WERI-Rb-1 (cell line): ENCODE measurements around the gene KRTAP10-5.
"Not testable (repeated sequence)": the region's sequence is repeated elsewhere in the genome, so short reads cannot be mapped to it uniquely, and the experiment has no call there.

ENCODE experiments used
- DNase-seq: peaks from one replicate; pipeline ENCODE4 v3.0.0-alpha.2; 2020
- H3K27ac ChIP-seq: fragments of 250-450 bp; sonication (Bioruptor Pico); 2 replicates; pipeline ENCODE4 v1.5.1; 2020; ENCODE audit warnings: mild to moderate bottlenecking, moderate library complexity
- H3K27me3 ChIP-seq: fragments of 250-450 bp; sonication (Bioruptor Pico); 2 replicates; pipeline ENCODE4 v1.5.1; 2021; ENCODE audit warnings: mild to moderate bottlenecking, low read depth, moderate library complexity; ENCODE audit not compliant: insufficient read depth, severe bottlenecking
- H3K36me3 ChIP-seq: fragments of 250-450 bp; sonication (Bioruptor Pico); 2 replicates; pipeline ENCODE4 v1.5.1; 2020; ENCODE audit warnings: mild to moderate bottlenecking, moderate library complexity
- H3K4me3 ChIP-seq: 2 replicates; pipeline ENCODE4 v1.5.1; 2011; ENCODE audit warnings: low read depth, mild to moderate bottlenecking, control low read depth, low read length
- H3K9me3 ChIP-seq: fragments of 250-450 bp; sonication (Bioruptor Pico); 2 replicates; pipeline ENCODE4 v1.5.1; 2021; ENCODE audit warnings: mild to moderate bottlenecking, moderate library complexity; ENCODE audit not compliant: severe bottlenecking
- CTCF ChIP-seq: IDR thresholded peaks from 2 replicates; pipeline ENCODE4 v1.5.1; 2011; ENCODE audit warnings: low read depth, mild to moderate bottlenecking, control low read depth, inconsistent platforms, low read length

Gene KRTAP10-5, protein sequence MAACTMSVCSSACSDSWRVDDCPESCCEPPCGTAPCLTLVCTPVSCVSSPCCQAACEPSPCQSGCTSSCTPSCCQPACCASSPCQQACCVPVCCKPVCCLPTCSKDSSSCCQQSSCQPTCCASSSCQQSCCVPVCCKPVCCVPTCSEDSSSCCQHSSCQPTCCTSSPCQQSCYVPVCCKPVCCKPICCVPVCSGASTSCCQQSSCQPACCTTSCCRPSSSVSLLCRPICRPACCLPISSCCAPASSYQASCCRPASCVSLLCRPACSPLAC

GRCh38 chr21:44580231-44580821 is at the start of gene KRTAP10-5:
Gene KRTAP10-5, minus strand, starts transcription at chr21:44580604. Its CDS starts 26 bp downstream, at chr21:44580578.
- H3K4me3 ChIP-seq, DNase-seq, H3K27me3 ChIP-seq, H3K27ac ChIP-seq, H3K36me3 ChIP-seq: not testable (repeated sequence)
- H3K9me3 ChIP-seq = peaks cover 17% of the 10 kb centered on the region

- H3K4me3 ChIP-seq = no peak overlapping the region
- no peaks in the 10 kb centered on the region for H3K27me3 ChIP-seq
- H3K9me3 ChIP-seq = peaks cover 46% of the 10 kb centered on the region
- no peak for TF ChIP-seq CTCF
- no peak overlapping the region for H3K27ac ChIP-seq
- DNase-seq = no peak
- no peaks in the 10 kb centered on the region for H3K36me3 ChIP-seq
Observed at GRCh38 chr21:44628707-44629391, 48.4 kb upstream of the KRTAP10-5 start.

- DNase-seq, H3K27ac ChIP-seq, H3K4me3 ChIP-seq, H3K36me3 ChIP-seq, H3K27me3 ChIP-seq: not testable (repeated sequence)
- H3K9me3 ChIP-seq = peaks cover 55% of the 10 kb centered on the region
Observed at GRCh38 chr21:44627831-44628233, 47.4 kb upstream of the KRTAP10-5 start.

DNA sequence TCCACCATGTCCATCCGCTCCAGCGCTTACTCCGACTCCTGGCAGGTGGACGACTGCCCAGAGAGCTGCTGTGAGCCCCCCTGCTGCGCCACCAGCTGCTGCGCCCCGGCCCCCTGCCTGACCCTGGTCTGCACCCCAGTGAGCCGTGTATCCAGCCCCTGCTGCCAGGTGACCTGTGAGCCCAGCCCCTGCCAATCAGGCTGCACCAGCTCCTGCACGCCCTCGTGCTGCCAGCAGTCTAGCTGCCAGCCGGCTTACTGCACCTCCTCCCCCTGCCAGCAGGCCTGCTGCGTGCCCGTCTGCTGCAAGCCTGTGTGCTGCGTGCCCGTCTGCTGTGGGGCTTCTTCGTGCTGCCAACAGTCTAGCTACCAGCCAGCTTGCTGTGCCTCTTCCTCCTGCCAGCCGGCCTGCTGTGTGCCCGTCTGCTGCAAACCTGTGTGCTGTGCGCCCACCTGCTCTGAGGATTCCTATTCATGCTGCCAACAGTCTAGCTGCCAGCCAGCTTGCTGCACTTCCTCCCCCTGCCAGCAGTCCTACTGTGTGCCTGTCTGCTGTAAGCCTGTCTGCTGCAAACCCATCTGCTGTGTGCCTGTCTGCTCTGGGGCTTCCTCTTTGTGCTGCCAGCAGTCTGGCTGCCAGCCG is 46.9 kb upstream of the KRTAP10-5 start:
- not testable (repeated sequence) for DNase-seq

GRCh38 chr21:44626673-44627143 is 46.3 kb upstream of the KRTAP10-5 start, which contains the start of gene KRTAP10-9:
Gene KRTAP10-9, plus strand, starts transcription at chr21:44627093. Its CDS starts 79 bp downstream, at chr21:44627172.
- Histone ChIP-seq H3K36me3 (no peaks in the 10 kb centered on the region), H3K27me3 (no peaks in the 10 kb centered on the region), H3K9me3 (peaks cover 49% of the 10 kb centered on the region), H3K4me3 (no peak within 1 kb of the TSS), H3K27ac (no peak within 1 kb of the TSS)
- no peak for TF ChIP-seq CTCF
- no peak for DNase-seq

More for the DNA sequence above, 46.9 kb upstream of the KRTAP10-5 start:
- not testable (repeated sequence) for H3K4me3 ChIP-seq, H3K36me3 ChIP-seq, H3K27ac ChIP-seq, H3K27me3 ChIP-seq
- peaks cover 55% of the 10 kb centered on the region for H3K9me3 ChIP-seq

DNA sequence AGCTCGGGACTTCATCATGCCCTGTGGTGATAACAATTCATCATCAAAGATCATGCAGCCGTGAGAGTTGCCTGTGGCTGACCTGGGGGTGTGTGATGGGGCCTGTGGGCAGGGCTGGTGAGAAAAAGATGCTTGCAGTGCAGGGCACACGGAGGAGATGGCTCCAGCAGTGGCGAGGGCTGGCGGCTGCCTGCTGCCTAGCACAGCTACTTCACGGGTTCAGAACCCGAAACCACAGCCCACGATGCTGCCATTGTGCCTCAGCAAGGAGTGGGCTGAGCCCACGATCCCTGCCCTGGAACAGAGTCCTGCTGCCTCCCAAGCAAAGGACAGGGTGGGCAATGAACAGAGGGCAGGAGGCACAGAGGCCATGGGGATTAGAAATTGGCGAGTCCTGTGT is 45.9 kb upstream of the KRTAP10-5 start:
- H3K9me3 ChIP-seq = peaks cover 45% of the 10 kb centered on the region
- DNase-seq = no peak
- TF ChIP-seq CTCF = no peak
- H3K27me3 ChIP-seq = no peaks in the 10 kb centered on the region
- no peak overlapping the region for H3K27ac ChIP-seq
- no peak overlapping the region for H3K4me3 ChIP-seq
- H3K36me3 ChIP-seq = no peaks in the 10 kb centered on the region

GRCh38 chr21:44625756-44626155 is 45.4 kb upstream of the KRTAP10-5 start:
- Histone ChIP-seq H3K27me3 (no peaks in the 10 kb centered on the region), H3K9me3 (peaks cover 41% of the 10 kb centered on the region), H3K4me3 (no peak overlapping the region), H3K36me3 (no peaks in the 10 kb centered on the region), H3K27ac (no peak overlapping the region)
- no peak for DNase-seq
- TF ChIP-seq CTCF = no peak
